NCI-H1930 (cell line): Measurements from ENCODE around the gene SLC39A11.
"Not testable (repeated sequence)": the region's sequence is repeated elsewhere in the genome, so short reads cannot be mapped to it uniquely, and the experiment has no call there.

Source experiments
- DNase-seq, 2 experiments: peaks; one replicate each; lab custom pipeline; 2025; lab: John Stamatoyannopoulos, UW

Gene SLC39A11, protein sequence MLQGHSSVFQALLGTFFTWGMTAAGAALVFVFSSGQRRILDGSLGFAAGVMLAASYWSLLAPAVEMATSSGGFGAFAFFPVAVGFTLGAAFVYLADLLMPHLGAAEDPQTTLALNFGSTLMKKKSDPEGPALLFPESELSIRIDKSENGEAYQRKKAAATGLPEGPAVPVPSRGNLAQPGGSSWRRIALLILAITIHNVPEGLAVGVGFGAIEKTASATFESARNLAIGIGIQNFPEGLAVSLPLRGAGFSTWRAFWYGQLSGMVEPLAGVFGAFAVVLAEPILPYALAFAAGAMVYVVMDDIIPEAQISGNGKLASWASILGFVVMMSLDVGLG

DNA sequence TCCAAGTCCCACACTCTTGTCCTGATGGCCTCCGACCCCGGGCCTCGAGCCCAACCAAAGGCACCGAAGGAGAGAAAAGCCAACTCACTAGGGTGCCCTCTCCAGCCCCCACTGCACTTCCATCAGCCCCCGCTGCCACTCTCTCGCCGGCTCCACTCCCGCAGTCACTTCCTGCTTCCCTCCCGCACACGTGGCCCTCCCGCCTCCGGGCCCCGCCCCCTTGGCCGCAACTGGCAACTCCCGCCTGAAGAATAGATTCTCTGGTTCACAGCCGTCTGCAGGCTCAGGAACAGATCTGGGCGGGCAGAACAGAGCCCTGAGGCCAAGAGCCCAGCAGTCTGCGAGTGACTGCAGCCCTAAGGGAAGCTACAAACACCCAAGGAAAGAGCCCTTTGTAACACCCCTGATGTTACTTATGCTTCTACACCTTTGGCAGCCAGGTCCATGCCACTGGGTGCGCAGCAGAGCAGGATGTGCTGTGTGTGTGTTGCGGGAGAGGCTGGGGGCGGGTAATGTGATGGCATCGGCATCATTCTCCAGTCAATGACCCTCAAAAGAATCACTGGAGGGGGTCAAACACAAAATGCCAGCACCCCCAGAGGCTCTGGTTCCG lies at the start of gene SLC39A11:
TSS of gene SLC39A11 (minus strand) at position 166 of the 613 bp plus-strand sequence. CDS start 3,924 bp downstream, outside the sequence.
- DNase-seq, result peak; percentile 86 to 89

DNA sequence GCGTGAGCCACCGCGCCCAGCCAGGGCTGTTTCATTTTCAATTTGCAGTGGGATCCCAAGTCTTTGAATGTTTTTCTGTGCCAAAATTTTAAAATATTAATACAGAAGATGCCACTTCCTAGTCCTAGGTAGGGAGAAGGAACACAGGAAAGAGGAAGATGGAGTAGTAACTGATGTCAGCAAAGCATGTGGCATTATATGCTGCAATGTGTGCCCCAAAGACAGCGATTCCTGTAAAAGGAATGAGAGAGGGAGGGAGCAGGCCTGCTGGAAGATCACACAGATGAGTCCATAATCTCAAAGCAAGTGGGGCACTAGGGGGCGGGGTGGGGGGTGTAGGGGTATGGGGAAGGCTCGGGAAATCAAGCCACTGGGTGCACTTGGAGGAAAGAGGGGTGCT lies 48.9 kb upstream of the SLC39A11 start:
- no peak for DNase-seq

DNA sequence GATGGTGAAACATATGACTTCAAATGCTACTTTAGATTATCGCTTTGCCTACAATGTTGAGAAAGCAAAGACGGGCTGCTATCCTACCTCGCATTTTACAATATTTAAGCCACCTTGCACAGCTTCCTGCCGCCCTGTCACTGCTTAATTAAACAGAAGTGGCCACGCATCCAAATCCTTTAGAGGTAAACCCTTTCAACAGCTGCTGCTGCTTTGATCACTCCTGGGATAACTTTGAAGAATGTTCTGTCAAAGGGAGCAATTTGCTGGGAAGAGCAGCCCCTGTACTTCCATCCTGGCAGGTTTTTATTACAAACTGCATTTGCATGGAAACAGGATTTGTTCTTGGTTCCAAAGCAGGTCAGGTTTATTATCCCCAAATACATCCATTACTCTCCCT lies 48.1 kb upstream of the SLC39A11 start:
- no peak for DNase-seq

DNA sequence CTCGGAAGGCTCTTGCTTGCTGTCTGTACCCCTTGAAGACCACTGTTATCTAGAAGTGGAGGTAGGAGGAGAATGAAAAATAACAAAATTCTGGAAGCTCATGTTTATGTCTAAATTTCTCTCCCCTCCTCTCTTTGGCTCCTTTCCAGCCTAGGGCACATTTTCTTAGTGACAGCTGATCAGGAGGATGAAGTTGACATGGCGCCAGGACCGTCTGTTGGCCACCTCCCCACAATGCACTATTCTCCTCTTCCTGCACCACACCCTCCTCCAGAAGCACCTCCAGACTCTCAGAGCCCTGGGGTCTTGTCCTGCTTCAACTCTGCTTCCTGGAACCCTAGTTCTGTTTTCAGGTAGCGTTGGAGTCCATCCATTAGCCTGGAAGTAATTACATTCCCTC lies 46.8 kb upstream of the SLC39A11 start:
- no peak for DNase-seq

DNA sequence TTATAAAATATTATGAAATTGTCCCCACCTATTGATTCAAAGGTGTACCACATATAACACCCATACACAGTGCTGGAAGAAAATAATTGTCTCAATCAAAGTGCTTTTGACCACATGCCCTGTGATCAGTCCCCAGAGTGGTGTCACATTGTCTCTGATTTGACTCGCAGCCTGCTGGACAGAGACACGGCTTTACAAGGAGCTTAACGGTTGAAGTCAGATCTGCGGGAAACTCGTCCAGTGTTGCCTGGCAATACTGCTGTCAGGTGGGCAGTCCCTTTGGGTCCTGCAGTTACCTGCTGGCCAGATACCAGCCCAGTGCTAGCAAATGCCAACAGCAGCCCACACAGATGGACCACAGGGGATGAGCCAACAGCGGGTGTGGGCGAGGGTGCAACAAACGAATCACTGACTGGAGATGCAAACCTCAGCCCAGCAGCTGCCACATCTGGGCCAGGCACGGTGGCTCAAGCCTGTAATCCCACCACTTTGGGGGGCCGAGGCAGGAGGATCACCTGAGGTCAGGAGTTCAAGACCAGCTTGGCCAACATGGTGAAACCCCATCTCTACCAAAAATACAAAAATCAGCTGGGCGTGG lies 46.2 kb upstream of the SLC39A11 start:
- peak in 1 of 2 experiments; percentile 25 for DNase-seq

DNA sequence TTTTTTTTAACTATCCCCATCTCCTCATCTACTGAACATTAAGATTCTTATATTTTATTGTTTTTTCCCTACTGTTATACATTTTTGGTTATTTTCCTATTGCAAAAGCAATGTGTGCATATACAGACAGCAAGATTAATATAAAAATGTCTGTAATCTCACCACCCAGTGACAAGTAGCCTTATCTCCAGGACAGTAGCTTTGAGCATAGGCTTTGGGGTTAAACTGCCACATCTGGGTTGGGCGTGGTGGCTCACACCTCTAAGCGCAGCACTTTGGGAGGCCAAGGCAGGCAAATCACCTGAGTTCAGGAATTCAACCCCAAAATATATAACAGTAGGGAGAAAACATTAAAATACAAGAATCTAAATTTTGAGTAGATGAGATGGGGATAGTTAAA lies 44.9 kb upstream of the SLC39A11 start:
- no peak for DNase-seq

DNA sequence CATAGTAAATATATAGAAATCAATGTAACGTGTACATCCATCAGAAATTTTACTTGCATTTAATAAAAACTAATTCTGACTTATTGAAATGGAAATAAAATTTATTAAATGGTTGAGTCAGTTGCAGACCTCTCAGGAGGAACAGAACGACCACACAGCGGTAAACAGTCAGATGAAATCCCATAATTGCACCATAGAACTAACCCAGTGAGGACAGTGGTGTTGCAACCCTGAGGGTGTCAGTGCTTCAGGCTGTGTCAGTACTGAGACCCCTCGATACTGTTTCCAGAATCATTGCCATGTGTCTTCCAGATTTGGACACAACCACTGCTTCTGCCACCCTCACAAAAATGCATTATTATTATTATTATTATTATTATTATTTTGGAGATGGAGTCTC lies 43.3 kb upstream of the SLC39A11 start:
- no peak for DNase-seq

DNA sequence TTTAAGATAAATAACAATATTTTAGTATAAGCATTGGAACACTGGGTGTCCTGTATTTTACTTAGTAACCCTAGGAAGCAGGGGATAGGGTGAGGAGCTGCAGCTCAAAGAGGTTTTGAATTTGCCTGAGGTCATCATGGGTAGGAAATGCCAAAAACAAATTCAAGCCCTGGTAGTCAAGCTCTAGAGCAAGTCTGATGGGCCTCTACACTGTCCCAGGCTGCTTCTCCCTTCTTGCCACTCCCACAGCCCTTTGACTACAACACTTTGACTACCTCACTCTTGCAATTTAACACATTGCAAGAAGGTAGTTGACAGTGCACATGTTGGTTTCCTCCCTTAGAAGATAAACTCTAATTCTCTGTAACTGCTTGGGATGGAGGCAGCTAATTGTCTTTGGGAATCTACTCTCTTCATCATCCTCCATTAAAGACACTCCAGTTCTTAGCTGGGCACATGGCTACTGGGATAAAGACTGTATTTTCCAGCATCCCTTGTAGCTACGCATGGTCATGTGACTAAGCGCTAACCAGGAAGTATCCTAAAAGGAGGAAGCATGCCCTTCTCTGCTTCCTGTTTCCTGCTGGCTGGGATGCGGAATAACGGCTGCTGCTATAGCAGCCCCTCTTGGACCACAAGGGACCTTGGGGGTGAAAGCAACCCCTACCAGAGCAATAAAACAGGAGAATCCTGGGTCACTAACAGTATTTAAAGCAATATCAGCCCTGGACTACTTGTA lies 41.6 kb upstream of the SLC39A11 start:
- DNase-seq, result no peak

DNA sequence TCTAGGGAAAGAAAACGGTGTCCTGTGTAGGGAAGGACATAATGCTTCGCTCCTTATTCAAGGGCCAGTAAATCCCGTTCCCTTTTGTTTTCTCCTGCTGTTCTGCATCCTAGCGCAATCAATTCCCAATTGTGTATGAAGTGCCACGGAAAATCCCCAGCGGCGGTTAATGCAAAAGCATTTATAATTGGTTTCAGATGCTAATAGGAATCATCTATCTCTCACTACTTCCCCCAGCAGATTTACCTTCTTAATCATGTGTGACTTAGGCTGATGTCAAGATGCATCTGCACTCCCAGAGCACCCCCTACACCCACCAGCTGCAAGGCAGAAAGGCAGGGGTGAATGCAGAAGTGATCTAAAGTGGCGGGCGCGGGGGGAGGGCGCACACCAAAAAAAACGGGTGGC lies 39.6 kb upstream of the SLC39A11 start:
- DNase-seq, result no peak

DNA sequence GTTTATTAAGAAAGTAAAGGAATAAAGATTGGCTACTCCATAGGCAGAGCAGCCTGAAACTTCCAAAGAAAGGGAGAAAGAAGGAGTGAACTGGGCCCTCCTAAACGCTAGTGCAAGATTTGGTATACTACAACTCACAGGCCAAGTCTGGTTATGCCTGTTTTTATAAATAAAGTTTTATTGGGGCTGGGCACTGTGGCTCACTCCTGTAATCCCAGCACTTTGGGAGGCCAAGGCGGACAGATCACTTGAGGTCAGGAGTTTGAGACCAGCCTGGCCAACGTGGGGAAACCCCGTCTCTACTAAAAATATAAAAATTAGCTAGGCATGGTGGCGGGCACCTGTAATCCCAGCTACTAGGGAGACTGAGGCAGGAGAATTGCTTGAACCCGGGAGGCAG lies 39.0 kb upstream of the SLC39A11 start:
- not testable (repeated sequence) for DNase-seq

DNA sequence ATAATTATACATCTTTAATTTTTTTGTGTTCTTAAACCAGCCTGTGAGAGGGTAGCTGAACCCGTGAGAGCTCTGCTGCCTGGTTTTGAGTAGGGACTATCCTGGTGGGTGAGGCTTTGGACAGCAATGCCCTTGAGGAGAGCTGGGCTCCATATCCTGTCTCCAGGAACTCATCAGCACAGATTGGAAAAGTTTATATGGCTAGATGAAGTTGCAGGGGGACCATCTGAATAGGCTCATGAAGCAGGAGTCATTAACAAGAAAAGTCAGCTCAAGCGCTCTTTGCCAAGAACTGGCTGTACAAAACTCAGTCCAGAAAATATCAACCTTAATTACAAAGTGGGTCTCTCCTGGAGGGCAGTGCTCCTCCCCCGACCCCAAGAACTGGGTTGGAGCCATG lies 38.5 kb upstream of the SLC39A11 start:
- no peak for DNase-seq

DNA sequence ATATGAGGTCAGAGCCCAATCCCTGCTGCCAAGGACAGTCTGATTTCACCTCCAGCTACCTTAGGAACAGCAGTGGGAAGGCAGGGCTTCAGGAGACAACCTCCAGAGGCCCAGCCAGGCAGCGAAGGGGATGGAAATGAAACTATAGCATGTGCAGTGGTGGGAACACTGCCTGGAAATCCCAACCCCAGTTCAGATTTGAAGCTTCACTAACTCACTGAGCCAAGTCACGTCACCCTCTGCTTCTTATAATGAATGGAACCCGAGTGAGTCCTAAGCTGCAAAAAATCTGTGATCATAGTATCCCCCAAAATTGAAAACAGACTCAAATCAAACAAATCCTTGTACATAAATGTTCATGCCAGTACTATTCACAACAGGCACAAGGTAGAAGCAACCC lies 36.0 kb upstream of the SLC39A11 start:
- no peak for DNase-seq

DNA sequence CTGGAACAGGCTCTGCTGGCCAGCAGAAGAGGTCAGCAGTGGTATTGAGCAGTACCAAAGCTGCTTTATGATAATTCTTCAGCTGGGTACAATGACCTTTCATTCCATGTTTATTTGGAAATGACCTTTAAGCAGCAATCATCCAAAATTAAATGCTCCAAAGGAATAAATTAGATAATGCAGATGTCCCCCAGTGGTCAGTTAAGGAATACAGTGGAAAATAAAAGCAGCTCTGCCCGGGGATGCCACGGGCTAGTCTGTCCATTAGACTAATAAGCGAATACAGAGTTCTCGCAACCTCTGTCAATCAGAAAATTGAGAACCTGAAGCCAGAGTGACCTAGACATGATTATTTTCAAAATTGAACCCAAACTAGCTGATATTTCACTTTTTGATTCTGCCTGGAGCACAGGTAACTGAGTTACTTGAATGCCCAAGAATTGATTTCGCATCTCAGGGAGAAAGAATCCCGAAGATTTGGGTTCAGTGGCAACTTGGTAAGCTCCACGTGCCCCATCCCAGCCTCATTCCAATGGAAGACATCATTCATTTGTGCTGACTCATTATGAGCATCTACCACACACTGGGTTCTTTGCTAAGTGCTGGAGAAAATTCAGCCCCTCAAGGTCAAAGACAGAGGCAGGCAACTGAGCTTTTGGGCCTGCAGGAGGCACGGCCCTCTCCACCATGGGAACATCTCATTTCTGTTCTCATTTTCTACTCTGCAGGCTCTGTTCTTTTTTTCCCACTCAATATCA lies 34.4 kb upstream of the SLC39A11 start:
- no peak for DNase-seq

DNA sequence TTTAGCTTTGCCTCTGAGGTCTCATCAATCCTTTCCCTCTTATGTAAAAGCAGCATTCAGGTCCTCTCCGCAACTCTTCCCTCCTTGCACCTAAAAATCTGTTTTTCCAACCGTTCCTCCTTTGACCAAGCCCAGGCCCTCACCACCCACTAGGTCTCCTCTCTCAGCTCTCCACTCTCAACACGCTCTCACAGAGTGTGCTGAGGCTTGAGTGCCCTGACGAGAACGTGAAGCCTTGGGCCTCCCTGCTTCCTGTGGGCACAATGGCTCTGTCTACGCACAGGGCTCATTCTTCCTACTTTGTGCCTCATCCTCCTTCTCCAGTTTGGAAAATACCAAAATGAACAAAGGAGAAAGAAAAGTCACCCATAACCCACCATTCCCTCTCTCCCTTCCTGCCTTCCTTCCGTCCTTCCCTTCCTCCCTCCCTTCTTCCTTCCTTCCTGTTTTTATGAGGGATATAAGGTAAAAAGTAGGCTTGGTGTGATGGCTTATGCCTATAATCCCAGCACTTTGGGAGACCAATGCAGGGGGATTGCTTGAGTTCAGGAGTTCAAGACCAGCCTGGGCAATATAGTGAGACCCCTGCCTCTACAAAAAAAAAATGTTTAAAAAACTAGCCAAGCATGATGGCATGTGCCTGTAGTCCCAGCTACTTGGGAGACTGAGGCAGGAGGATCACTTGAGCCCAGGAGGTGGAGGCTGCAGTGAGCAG lies 31.3 kb upstream of the SLC39A11 start:
- DNase-seq, result no peak

DNA sequence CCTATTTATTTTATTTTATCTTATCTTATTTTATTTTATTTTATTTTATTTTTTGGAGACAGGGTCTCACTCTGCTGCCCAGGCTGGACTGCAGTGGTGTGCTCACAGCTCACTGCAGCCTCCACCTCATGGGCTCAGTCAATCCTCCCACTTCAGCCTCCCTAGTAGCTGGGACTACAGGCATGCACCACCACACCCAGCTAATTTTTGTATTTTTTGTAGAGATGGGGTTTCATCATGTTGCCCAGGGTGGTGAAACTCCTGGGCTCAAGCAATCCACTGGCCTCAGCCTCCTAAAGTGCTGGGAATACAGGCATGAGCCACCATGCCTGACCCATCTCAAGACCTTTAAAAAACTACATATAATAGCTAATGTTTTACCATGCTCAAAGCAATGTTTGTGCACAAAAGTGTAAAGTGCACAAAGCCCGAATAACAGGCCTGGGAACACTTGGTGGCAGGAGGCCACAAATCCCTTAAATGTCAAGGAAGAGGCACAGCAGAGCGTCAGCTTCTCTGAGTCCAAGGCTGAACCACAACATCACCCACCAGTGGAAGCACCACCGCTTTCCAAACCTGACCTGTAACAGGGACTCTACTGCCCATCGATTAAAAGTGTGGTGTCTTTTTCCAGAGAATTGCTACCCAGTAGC lies 30.6 kb upstream of the SLC39A11 start:
- no peak for DNase-seq

DNA sequence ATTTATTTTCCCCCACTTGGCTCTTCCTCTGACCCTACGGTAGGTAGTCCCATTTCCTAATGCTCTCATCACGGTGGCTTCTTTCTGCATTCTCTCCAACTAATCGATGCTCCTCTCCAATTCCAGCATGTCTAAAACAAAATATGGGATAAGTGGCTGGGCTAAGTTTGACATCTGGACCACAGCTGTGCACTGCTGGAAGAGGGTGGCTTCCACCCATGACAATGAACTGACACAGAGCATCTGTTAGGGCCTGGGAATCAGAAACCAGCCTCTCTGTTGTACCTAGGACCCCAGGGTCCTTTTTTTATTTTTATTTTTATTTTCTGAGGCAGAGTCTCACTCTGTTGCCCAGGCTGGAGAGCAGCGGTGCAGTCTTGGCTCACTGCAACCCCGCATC lies 29.0 kb upstream of the SLC39A11 start:
- no peak for DNase-seq

DNA sequence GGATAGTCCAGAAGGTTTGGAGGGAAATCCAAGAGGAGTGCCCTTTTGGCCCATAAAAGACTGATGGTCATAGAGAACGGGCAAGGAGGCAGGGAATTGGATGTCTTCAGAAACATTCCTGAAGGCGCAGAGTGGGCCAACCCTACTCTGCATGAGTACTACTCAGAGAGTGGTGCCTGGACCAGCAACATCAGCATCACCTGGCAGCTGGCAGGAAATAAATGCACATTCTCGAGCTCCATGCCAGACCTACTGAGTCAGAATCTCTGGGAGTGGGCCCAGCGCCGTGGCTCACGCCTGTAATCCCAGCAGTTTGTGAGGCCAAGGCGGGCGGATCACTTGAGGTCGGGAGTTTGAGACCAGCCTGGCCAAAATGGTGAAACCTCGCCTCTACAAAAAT lies 27.1 kb upstream of the SLC39A11 start:
- no peak for DNase-seq

DNA sequence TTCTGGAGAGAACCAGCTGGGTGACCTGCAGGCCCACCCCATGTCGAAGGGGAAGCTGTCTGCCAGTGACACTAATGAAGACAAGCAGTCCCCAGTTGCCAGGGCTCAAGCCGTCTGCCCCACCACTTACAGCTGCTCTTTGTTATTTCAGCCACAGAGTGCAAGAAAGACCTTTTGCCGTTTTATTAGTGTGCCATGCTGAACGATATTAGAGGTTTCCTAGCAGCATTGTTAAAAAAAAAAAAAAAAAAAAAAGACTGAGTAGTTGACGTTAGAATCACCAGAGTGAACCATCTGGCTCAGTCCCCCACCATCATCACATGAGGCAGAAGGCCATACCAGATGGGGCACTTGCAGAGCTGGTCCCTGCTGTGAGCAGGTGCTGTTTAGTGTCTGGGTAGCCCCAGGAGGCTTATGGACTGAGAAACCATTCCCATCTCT lies 26.5 kb upstream of the SLC39A11 start:
- DNase-seq, result no peak

DNA sequence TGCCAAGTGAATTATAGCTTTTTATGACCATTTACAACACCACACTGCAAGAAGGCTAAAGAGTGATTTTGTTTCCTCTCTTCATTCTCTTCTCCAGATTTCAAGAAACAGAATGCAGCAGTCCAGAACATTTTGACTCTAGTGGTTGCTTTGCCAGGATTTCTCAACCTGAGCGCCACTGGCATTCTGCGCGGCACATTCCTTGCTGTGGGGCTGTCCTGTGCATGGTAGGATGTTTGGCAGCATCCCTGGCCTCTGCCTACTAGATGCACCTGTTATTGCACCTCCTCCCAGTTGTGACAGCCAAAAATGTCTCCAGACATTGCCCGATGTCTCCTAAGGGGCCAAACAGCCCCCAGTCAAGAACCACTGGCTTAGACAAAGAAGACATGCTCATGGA lies 25.7 kb upstream of the SLC39A11 start:
- no peak for DNase-seq

DNA sequence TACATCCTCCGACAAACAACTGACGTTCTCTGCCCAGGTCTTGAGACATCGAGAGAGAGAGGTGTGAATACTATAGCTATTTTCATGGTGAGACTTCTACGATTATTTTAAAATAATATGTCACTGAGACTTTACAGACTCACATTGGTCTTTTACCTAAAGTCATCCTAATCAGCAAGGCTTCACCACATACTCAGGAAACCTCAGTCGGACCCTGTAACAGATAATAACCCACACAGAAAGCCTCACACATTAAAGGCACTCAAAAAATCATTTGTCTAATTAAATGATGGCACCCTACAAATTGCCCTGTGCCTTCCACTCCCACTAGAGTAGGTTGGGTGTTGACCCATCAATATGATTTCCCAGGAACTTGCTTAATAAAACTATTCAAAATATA lies 19.8 kb upstream of the SLC39A11 start:
- DNase-seq, result no peak

DNA sequence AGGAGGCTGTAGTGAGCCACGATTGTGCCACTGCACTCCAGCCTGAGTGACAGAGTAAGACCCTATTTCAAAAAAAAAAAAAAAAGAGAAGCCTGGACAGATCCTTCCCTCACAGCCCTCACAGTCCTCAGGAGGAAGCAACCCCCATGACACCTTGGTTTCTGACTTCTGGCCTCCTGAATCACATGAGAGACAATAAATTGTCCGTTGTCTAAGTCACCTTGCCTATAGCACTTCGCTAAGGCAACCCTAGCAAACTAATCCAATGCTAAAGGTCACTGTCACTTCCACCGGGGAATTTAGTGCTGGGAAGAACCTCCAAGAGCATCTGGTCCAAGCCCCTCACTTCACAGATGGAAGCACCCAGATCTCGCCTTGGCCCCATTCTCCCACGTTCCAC lies 18.9 kb upstream of the SLC39A11 start:
- DNase-seq, result no peak
